GM12873 (cell line): ENCODE data around the gene SLC39A11.

Source experiments
- CTCF ChIP-seq: IDR thresholded peaks from 2 replicates; pipeline ENCODE4 v1.5.1; 2012; ENCODE audit warnings: low read depth, mild to moderate bottlenecking, moderate library complexity, low read length, control low read depth; ENCODE audit not compliant: insufficient read depth; ENCODE audit errors: missing control alignments

Gene SLC39A11

DNA sequence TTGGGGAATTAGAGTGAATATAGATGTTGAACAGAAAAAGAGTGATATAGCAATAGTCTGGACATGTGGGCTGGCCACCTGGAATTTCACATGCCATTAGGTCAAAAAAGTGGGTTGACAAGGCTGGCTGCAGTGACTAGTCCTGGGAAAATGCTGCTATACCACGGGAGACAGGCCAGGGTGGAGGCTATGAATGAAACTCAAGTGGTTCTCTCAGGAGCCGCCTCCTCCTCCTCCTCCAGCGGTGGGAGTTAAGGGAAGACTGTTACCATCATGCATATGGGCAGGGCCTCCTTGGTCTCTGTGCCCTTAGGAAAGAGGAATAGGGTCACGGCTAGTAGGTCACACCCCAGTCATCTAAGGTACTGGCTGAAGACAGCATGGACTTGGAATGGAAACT lies 448.0 kb downstream of the SLC39A11 start:
- no peak for TF ChIP-seq CTCF

GRCh38 chr17:72643575-72644216 lies 448.8 kb downstream of the SLC39A11 start:
- no peak for TF ChIP-seq CTCF

DNA sequence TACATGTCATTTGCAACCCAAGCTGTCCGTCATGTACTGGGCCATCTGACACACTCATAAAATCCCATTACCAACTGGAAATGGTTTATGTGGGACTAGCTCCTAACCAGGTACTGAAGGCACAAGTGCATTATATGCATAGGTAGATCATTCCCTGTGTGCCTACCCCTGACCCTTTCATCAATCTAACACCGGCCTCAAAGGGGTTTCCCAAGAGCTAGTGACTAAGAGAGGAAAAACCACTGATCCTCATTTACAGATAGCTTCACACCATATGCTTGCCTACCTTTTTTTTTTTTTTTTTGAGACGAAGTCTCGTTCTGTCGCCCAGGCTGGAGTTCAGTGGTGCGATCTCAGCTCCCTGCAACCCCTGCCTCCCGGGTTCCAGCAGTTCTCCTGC lies 449.8 kb downstream of the SLC39A11 start:
- TF ChIP-seq CTCF, result no peak

- no peak for TF ChIP-seq CTCF
These were observed 451.9 kb downstream of the SLC39A11 start for GRCh38 chr17:72640415-72641165.

- TF ChIP-seq CTCF, result no peak
These were observed 452.8 kb downstream of the SLC39A11 start for GRCh38 chr17:72639711-72640110.

DNA sequence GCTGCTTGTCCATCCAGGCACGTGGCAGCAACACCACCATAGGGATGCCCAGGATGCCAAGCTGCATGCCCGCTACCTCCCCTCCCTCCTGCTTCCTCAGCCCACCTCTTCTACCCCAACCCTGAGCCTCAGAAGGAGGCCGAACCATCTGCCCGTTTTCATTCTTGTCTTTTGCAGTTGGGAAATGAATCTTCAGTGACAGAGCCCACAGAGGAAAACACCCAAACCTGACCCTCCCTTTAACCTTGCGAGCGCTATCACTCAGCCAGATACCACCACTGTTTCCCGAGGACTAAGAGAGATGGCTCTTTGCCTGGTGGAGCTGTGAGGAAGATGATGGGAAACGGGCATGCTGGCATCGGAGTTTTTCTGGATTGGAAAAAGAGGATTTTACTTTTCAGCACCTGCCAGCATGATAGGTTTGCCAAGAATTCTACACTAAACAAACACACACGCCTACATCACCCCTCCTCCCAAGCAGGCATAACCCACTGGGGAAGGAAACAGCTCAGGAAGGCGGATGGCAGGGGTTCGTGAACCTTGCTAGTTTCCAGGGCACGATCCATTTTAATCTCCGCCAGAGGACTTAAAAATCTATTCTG lies 457.4 kb downstream of the SLC39A11 start:
- no peak for TF ChIP-seq CTCF

GRCh38 chr17:72634621-72635020 lies 457.9 kb downstream of the SLC39A11 start:
- no peak for TF ChIP-seq CTCF
